Esophagus squamous epithelium (tissue), 5 donors: ENCODE measurements around the gene MGAT4B. TPM values are rescaled to one million over a fixed set of nuclear protein-coding genes. Genes with fewer than 3 reads are reported as not detected.
A peak's percentile ranks its signal among the peaks of the same experiment; 100 is the strongest.
"Not testable (repeated sequence)": the region's sequence is repeated elsewhere in the genome, so short reads cannot be mapped to it uniquely, and the experiment has no call there.

Experiments used
- DNase-seq: peaks from one replicate; lab custom pipeline; 2025; lab: John Stamatoyannopoulos, UW
- H3K27ac ChIP-seq, 4 donors: fragments of 200-600 bp; sonication (generic); one replicate each; pipeline ENCODE4 v1.5.1; 2016 to 2019; ENCODE audit warnings: mild to moderate bottlenecking in 1 of 4
- H3K27me3 ChIP-seq, 4 donors: fragments of 200-600 bp; sonication (generic); 1 replicate in 3 of 4; 2 replicates in 1 of 4; pipeline versions ENCODE4 v1.5.1 to v1.6.0; 2017 to 2021; ENCODE audit warnings: antibody characterized with exemption in 1 of 4
- H3K36me3 ChIP-seq, 3 donors: fragments of 200-600 bp; sonication (generic); one replicate each; pipeline ENCODE4 v1.5.1; 2016 to 2019
- H3K4me1 ChIP-seq, 3 donors: fragments of 200-600 bp; sonication (generic); one replicate each; pipeline ENCODE4 v1.5.1; 2017 to 2019
- H3K4me3 ChIP-seq, 4 donors: fragments of 200-600 bp; sonication (generic); 1 replicate in 3 of 4; 2 replicates in 1 of 4; pipeline ENCODE4 v1.5.1; 2016 to 2019; ENCODE audit warnings: mild to moderate bottlenecking in 2 of 4, moderate library complexity in 1 of 4
- H3K9me3 ChIP-seq, 3 donors: fragments of 200-600 bp; sonication (generic); one replicate each; pipeline ENCODE4 v1.5.1; 2016 to 2019
- POLR2A ChIP-seq, 4 donors: fragments of 450-650 bp; IDR thresholded peaks; one replicate each; pipeline ENCODE4 v1.6.1; 2017; ENCODE audit warnings: antibody characterized with exemption in 4 of 4, mild to moderate bottlenecking in 4 of 4, moderate library complexity in 3 of 4
- WGBS, 2 donors: methylation state at CpG; one replicate each; pipeline ENCODE4 v1.1.5; 2018; 5-methylcytosine and 5-hydroxymethylcytosine counted together
- intact Hi-C: fragments of 100-400 bp; cut with DNase I; formaldehyde crosslinking; loops from one replicate; pipeline ENCODE4 v1.15.0; 2022
- total RNA-seq, 4 donors: library from RNA; depleted of rRNA; stranded (reverse); fragments of >200 nt; gene quantifications; one replicate each; pipeline ENCODE4 v1.1.0, GENCODE V29; 2016
- TF ChIP-seq, protein P1 (sequence below), 6 experiments: fragments of 450-650 bp in 4 of 6; fragments of 200-600 bp in 2 of 6; sonication (generic) in 2 of 6; IDR thresholded peaks; one replicate each; pipeline ENCODE4 v1.5.1; 2016 to 2019; ENCODE audit warnings: antibody characterized with exemption in 6 of 6, mild to moderate bottlenecking in 4 of 6, moderate library complexity in 4 of 6
- donor health status: DM: yes; HTN: yes; CAD: no.

Gene MGAT4B
- total RNA-seq, 4 donors from 2014 or later = 68.5 to 119 (median 87.7) TPM

DNA sequence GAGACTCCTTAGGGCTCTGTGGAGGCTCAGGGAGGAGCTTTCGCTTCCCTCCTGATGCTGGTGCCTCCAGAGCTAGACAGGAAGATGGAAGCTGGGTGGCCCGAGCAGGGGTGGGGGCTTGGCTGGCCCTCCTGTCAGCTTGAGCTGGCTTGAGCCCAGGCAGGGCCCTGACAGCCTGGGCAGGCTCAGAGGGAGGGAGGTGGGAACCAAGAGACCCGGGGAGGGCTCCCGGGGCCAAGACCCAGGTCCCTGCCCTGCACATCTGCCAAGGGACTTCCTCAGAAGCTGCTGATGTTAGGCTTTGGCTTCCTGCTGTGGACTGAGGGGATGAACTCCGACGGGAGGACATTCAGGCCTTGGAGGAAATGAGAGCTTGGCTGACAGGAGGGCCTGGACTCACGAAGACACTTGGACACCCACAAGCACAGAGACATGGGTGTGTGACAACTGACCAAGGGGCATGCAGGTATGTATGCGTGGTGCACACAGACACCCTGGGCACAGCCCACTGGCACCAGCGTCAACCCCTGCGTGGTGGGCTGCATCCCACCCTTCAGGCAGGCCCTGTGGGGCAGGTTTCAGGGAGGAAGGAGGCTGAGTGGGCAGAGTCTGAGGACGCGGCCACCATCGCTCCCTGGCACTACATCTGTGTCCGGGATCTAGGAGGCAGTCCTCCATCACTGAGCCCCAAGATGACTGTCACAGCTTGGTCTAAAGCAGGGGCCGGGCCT lies 14.6 kb downstream of the MGAT4B start:
- H3K27ac ChIP-seq = peak overlapping the region; percentile 45 to 93 (median 84)
- H3K4me1 ChIP-seq = peaks cover 36 to 56% (median 41%) of the 10 kb centered on the region in 3 donors
- H3K4me3 ChIP-seq = no peak overlapping the region
- peaks cover 0 to 1% (median 0%) of the 10 kb centered on the region in 3 donors for H3K36me3 ChIP-seq
- intact Hi-C loops = no loop called here
- no peak for TF ChIP-seq POLR2A (IDR thresholded peaks at IDR 0.05)
- TF ChIP-seq, protein P1, sequence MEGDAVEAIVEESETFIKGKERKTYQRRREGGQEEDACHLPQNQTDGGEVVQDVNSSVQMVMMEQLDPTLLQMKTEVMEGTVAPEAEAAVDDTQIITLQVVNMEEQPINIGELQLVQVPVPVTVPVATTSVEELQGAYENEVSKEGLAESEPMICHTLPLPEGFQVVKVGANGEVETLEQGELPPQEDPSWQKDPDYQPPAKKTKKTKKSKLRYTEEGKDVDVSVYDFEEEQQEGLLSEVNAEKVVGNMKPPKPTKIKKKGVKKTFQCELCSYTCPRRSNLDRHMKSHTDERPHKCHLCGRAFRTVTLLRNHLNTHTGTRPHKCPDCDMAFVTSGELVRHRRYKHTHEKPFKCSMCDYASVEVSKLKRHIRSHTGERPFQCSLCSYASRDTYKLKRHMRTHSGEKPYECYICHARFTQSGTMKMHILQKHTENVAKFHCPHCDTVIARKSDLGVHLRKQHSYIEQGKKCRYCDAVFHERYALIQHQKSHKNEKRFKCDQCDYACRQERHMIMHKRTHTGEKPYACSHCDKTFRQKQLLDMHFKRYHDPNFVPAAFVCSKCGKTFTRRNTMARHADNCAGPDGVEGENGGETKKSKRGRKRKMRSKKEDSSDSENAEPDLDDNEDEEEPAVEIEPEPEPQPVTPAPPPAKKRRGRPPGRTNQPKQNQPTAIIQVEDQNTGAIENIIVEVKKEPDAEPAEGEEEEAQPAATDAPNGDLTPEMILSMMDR (IDR thresholded peaks at IDR 0.05) = no peak
- no peaks in the 10 kb centered on the region for H3K27me3 ChIP-seq
- WGBS, 2 donors = 20 to 63% methylated on average over 2 to 6 of the region's 15 CpGs
- DNase-seq = no peak
- H3K9me3 ChIP-seq = no peaks in the 10 kb centered on the region

DNA sequence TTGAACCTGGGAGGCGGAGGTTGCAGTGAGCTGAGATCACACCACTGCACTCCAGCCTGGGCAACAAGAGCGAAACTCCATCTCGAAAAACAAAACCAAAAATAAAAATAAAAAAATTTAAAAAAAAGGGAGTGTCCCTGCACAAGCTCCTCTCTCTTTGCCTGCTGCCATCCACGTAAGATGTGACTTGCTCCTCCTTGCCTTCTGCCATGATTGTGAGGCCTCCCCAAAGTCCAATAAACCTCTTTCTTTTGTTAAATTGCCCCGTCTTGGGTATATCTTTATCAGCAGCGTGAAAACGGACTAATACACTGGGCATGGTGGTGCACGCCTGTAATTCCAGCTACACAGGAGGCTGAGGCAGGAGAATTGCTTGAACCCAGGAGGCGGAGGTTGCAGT lies 17.4 kb downstream of the MGAT4B start:
- H3K27me3 ChIP-seq, intact Hi-C loops, DNase-seq, H3K4me3 ChIP-seq, H3K27ac ChIP-seq, H3K36me3 ChIP-seq, H3K9me3 ChIP-seq: not testable (repeated sequence)
- WGBS, 2 donors = 93 to 99% methylated on average over 6 to 9 of the region's 9 CpGs
- H3K4me1 ChIP-seq = peaks cover 17 to 30% (median 21%) of the 10 kb centered on the region in 3 donors

DNA sequence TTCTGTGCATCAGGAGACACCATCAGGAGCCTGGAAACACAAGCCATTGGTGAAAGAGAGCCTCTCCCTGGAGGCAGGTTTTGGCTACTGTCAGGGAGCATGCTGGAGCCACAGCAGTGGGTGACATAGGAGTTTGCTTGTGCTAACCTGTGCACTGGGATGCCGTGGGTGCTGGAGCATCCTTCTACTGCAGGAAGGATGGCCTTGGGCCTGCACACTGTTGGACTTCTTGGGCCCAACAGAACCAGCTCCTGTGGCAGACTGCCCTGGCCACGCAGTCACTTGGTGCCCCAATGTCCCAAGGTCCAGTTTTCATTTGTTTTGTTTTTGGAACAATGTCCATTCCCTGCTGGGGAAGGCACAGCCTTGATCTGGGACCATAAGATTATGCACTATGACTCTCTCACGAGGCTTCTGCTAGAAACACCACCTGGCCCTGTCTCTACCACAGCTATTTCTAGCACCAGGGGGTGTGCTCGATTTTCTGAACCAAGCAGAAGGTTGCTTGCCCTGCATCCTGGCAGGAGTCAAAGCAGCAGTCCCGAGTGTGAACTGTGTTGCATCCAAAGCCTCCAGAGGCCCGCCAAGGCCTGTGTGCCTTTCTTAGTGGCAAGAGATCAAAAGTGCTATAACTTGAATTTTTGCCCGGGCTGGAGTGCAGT lies 18.3 kb downstream of the MGAT4B start:
- H3K27ac ChIP-seq = no peak overlapping the region
- H3K4me1 ChIP-seq = peaks cover 7 to 21% (median 11%) of the 10 kb centered on the region in 3 donors
- no peak overlapping the region for H3K4me3 ChIP-seq
- 75 to 80% methylated on average over 3 to 7 of the region's 7 CpGs for WGBS, 2 donors
- intact Hi-C loops = no loop called here
- TF ChIP-seq, protein P1 (IDR thresholded peaks at IDR 0.05) = no peak
- no peak for TF ChIP-seq POLR2A (IDR thresholded peaks at IDR 0.05)
- DNase-seq = no peak
- H3K27me3 ChIP-seq = no peaks in the 10 kb centered on the region
- H3K9me3 ChIP-seq = no peaks in the 10 kb centered on the region
- no peaks in the 10 kb centered on the region for H3K36me3 ChIP-seq

DNA sequence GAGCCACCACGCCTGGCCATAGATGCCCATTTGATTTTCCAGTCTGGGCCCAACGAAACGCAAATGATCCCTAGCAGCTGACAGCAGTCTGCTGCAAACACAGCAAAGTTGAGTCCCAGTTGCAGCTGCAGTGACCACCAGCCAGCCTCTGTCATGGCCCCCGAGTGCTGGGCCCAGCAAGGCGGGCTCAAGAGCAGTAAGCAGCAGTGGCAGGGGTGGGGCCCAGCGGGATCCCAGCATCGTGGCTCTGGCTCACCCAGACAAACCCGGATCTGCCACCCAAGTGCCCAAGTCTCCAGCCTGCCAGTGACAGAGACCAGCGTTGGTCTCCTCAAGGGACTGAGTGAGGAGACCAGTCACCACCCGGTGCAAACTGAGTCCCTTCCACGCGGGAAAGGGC lies 19.8 kb downstream of the MGAT4B start:
- H3K27me3 ChIP-seq = no peaks in the 10 kb centered on the region
- no peaks in the 10 kb centered on the region for H3K36me3 ChIP-seq
- H3K27ac ChIP-seq = no peak overlapping the region
- WGBS, 2 donors = 70 to 80% methylated on average over 5 to 7 of the region's 12 CpGs
- no peak for DNase-seq
- H3K9me3 ChIP-seq = no peaks in the 10 kb centered on the region
- intact Hi-C loops = no loop called here
- H3K4me3 ChIP-seq = no peak overlapping the region
- H3K4me1 ChIP-seq = peaks cover 0 to 6% (median 0%) of the 10 kb centered on the region in 3 donors
- TF ChIP-seq, protein P1 (IDR thresholded peaks at IDR 0.05) = no peak
- no peak for TF ChIP-seq POLR2A (IDR thresholded peaks at IDR 0.05)

DNA sequence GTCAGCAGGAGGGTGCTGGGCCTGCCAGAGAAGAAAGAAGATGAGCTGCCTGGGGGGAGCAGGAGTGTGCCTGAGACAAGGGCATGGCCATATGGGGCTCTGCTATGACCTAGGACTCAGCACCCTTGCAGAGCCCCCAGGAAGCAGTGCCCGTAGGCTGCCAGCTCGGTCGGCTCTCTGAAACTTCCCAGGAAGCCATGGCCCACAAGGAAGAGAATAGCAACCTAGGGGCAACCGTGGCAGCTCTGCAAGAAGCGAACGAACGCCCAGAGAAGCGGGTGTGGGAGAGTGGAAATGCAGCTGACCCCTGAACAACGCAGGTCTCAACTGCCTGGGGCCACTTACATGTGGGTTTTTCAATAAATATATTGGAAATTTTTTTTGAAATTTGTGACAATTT lies 23.5 kb downstream of the MGAT4B start:
- no peaks in the 10 kb centered on the region for H3K27me3 ChIP-seq
- no peak overlapping the region for H3K27ac ChIP-seq
- peaks cover 0 to 32% (median 0%) of the 10 kb centered on the region in 3 donors for H3K36me3 ChIP-seq
- H3K9me3 ChIP-seq = no peaks in the 10 kb centered on the region
- no peaks in the 10 kb centered on the region for H3K4me1 ChIP-seq
- intact Hi-C loops = no loop called here
- no peak for TF ChIP-seq POLR2A (IDR thresholded peaks at IDR 0.05)
- TF ChIP-seq, protein P1 (IDR thresholded peaks at IDR 0.05) = no peak
- H3K4me3 ChIP-seq = no peak overlapping the region
- 91 to 92% methylated on average over 7 to 9 of the region's 9 CpGs for WGBS, 2 donors
- no peak for DNase-seq
